A673 (cell line): Measurements from ENCODE around the gene COX15. TPM values are rescaled to one million over a fixed set of nuclear protein-coding genes. Genes with fewer than 3 reads are reported as not detected.
A peak's percentile ranks its signal among the peaks of the same experiment; 100 is the strongest.

Source experiments
- BruUV-seq: library from RNA; stranded (reverse); fragments of 400-500 nt; replicated peaks from 2 replicates; lab custom pipeline; 2021; lab: Mats Ljungman, UMichigan
- CTCF ChIA-PET: fragments of 300-600 bp; sonication (Branson Sonifier 250); formaldehyde crosslinking; loops from one replicate; lab custom pipeline; 2022; ENCODE audit warnings: antibody characterized with exemption; lab: Charles Lee
- POLR2A ChIA-PET: fragments of 300-600 bp; sonication (Branson Sonifier 250); formaldehyde crosslinking; loops from one replicate; lab custom pipeline; 2022; ENCODE audit warnings: antibody characterized with exemption; ENCODE audit not compliant: low non-redundant PET; lab: Charles Lee
- DNase-seq: peaks from one replicate; pipeline ENCODE4 v3.0.0-alpha.2; 2015; ENCODE audit warnings: low spot score
- H3K27ac ChIP-seq: fragments of 200-600 bp; sonication (generic); 2 replicates; pipeline ENCODE4 v1.5.1; 2016; ENCODE audit warnings: mixed run types, low read depth, mild to moderate bottlenecking, mixed read lengths, antibody characterized with exemption, low read length; ENCODE audit not compliant: poor library complexity, severe bottlenecking
- H3K27me3 ChIP-seq: fragments of 200-600 bp; sonication (generic); replicated peaks from 2 replicates; pipeline ENCODE4 v1.6.1; 2017; ENCODE audit warnings: mixed run types, low read depth, mild to moderate bottlenecking, mixed read lengths, antibody characterized with exemption, low read length; ENCODE audit not compliant: insufficient read depth, poor library complexity
- H3K36me3 ChIP-seq: fragments of 200-600 bp; sonication (generic); 2 replicates; pipeline ENCODE4 v1.6.1; 2016; ENCODE audit warnings: mixed run types, mild to moderate bottlenecking, mixed read lengths, antibody characterized with exemption, low read length; ENCODE audit not compliant: insufficient read depth, poor library complexity, severe bottlenecking
- H3K4me1 ChIP-seq: fragments of 200-600 bp; sonication (generic); 2 replicates; pipeline ENCODE4 v1.6.1; 2017; ENCODE audit warnings: mixed run types, mild to moderate bottlenecking, mixed read lengths, antibody characterized with exemption, low read length; ENCODE audit not compliant: insufficient read depth, poor library complexity, severe bottlenecking
- H3K4me3 ChIP-seq: fragments of 200-600 bp; sonication (generic); 2 replicates; pipeline ENCODE4 v1.5.1; 2016; ENCODE audit warnings: low read depth, mixed run types, mild to moderate bottlenecking, mixed read lengths, low read length; ENCODE audit not compliant: poor library complexity, severe bottlenecking
- H3K9me3 ChIP-seq: fragments of 200-600 bp; sonication (generic); 2 replicates; pipeline ENCODE4 v1.6.1; 2016; ENCODE audit warnings: mixed run types, low read depth, mild to moderate bottlenecking, mixed read lengths, antibody characterized with exemption, low read length; ENCODE audit not compliant: poor library complexity, severe bottlenecking
- CTCF ChIP-seq: fragments of 300-800, 200-600 bp; sonication (generic); conservative IDR thresholded peaks from 2 replicates; pipeline ENCODE4 v1.5.1; 2017; ENCODE audit warnings: low read depth, mild to moderate bottlenecking, antibody characterized with exemption, low read length, moderate library complexity, mixed read lengths
- EZH2 ChIP-seq: fragments of 200-600 bp; sonication (generic); IDR thresholded peaks from 2 replicates; pipeline ENCODE4 v1.6.1; 2017; ENCODE audit warnings: borderline replicate concordance, low read depth, mild to moderate bottlenecking, mixed read lengths, antibody characterized with exemption, low read length; ENCODE audit not compliant: poor library complexity, severe bottlenecking
- intact Hi-C: fragments of 100-400 bp; cut with micrococcal nuclease; formaldehyde crosslinking; loops from one replicate; pipeline ENCODE4 v1.10.0; 2022; ENCODE audit not compliant: unreplicated experiment
- total RNA-seq: library from RNA; stranded (reverse); gene quantifications from 2 replicates; pipeline ENCODE4 v1.2.3, GENCODE V29; 2021

Gene COX15
- total RNA-seq, 1 experiment from 2014 or later, result 46.1 TPM

- peaks cover 40% of the 10 kb centered on the region for H3K36me3 ChIP-seq
- no peak for TF ChIP-seq EZH2
- no peak for TF ChIP-seq CTCF
- H3K27me3 ChIP-seq, result no peaks in the 10 kb centered on the region
- intact Hi-C loops, result no loop called here
- CTCF ChIA-PET, result no interaction called here
- no peaks in the 10 kb centered on the region for H3K9me3 ChIP-seq
- BruUV-seq, result no TSS peak
- no peaks in the 10 kb centered on the region for H3K4me1 ChIP-seq
- POLR2A ChIA-PET, result no interaction called here
- DNase-seq, result no peak
- H3K4me3 ChIP-seq, result no peak overlapping the region
- H3K27ac ChIP-seq, result no peak overlapping the region
Observed at GRCh38 chr10:99714446-99714845, 17.5 kb downstream of the COX15 start.

GRCh38 chr10:99711129-99711719 is 20.7 kb downstream of the COX15 start:
- intact Hi-C loops, result loop anchor here (2.0 kb wide), 3 partner anchors 150 to 318 kb away; no protein-coding TSS in a partner anchor
- H3K9me3 ChIP-seq, result no peaks in the 10 kb centered on the region
- CTCF ChIA-PET, result no interaction called here

GRCh38 chr10:99709480-99710229 is 22.3 kb downstream of the COX15 start:
- no TSS peak for BruUV-seq

More at GRCh38 chr10:99711129-99711719, 20.7 kb downstream of the COX15 start:
- Histone ChIP-seq H3K4me1 (no peaks in the 10 kb centered on the region), H3K27me3 (no peaks in the 10 kb centered on the region), H3K36me3 (peaks cover 23% of the 10 kb centered on the region), H3K27ac (no peak overlapping the region), H3K4me3 (no peak overlapping the region)
- no TSS peak for BruUV-seq
- DNase-seq, result peak; percentile 60
- TF ChIP-seq CTCF (peak; percentile 66), EZH2 (no peak)
- POLR2A ChIA-PET, result no interaction called here

More at GRCh38 chr10:99709480-99710229, 22.3 kb downstream of the COX15 start:
- Histone ChIP-seq H3K36me3 (peaks cover 16% of the 10 kb centered on the region), H3K9me3 (no peaks in the 10 kb centered on the region), H3K27ac (no peak overlapping the region), H3K4me1 (no peaks in the 10 kb centered on the region), H3K4me3 (no peak overlapping the region), H3K27me3 (no peaks in the 10 kb centered on the region)
- CTCF ChIA-PET, result no interaction called here
- POLR2A ChIA-PET, result no interaction called here
- TF ChIP-seq CTCF (no peak), EZH2 (no peak)
- DNase-seq, result no peak
- intact Hi-C loops, result loop anchor here (2.0 kb wide), 3 partner anchors 149 to 317 kb away; no protein-coding TSS in a partner anchor
